K562 (cell line): ENCODE measurements around the gene ZNF567. TPM values are rescaled to one million over a fixed set of nuclear protein-coding genes. Genes with fewer than 3 reads are reported as not detected.
A peak's percentile ranks its signal among the peaks of the same experiment; 100 is the strongest.

Experiments
- EHMT2 ChIP-seq: fragments of 450-650 bp; IDR thresholded peaks from 2 replicates; pipeline ENCODE4 v1.6.1; 2018; ENCODE audit warnings: antibody characterized with exemption
- EP300 ChIP-seq: IDR thresholded peaks from 2 replicates; pipeline ENCODE4 v1.6.1; 2012; ENCODE audit warnings: low read length, improper control_type of control experiment
- ETV5 ChIP-seq: sonication (generic); formaldehyde crosslinking; IDR thresholded peaks from 2 replicates; pipeline ENCODE4 v1.4.0; 2020; ENCODE audit warnings: low read depth, mild to moderate bottlenecking, missing genetic modification reagents
- NCOR1 ChIP-seq: fragments of 450-650 bp; IDR thresholded peaks from 2 replicates; pipeline ENCODE4 v1.6.1; 2016; ENCODE audit warnings: mild to moderate bottlenecking, moderate library complexity
- OTX1 ChIP-seq: fragments of 450-650 bp; formaldehyde crosslinking; IDR thresholded peaks from 2 replicates; pipeline ENCODE4 v1.4.0; 2022; ENCODE audit warnings: mild to moderate bottlenecking
- PML ChIP-seq: IDR thresholded peaks from 2 replicates; pipeline ENCODE4 v1.6.1; 2012; ENCODE audit warnings: low read length, inconsistent platforms
- POLR2AphosphoS5 ChIP-seq: IDR thresholded peaks from 2 replicates; pipeline ENCODE4 v1.6.1; 2011; ENCODE audit warnings: mild to moderate bottlenecking, low read depth, low read length, moderate library complexity; ENCODE audit not compliant: control insufficient read depth, insufficient read depth
- SLC30A9 ChIP-seq: fragments of 250-450 bp; sonication (Bioruptor Pico); IDR thresholded peaks from 2 replicates; pipeline ENCODE4 v1.8.0; 2022; ENCODE audit warnings: mild to moderate bottlenecking, moderate library complexity
- SMAD1 ChIP-seq: fragments of 150-350 bp; IDR thresholded peaks from 2 replicates; pipeline ENCODE4 v1.6.1; 2014; ENCODE audit warnings: low read length, low read depth; ENCODE audit not compliant: partially characterized antibody
- SUPT5H ChIP-seq: fragments of 450-650 bp; IDR thresholded peaks from 2 replicates; pipeline ENCODE4 v1.6.1; 2016
- ZBTB12 ChIP-seq: fragments of 250-450 bp; sonication (Bioruptor Pico); IDR thresholded peaks from 2 replicates; pipeline ENCODE4 v1.4.0; 2020
- ZBTB40 ChIP-seq, 2 experiments: fragments of 450-650 bp in 1 of 2; sonication (generic) in 1 of 2; formaldehyde crosslinking in 1 of 2; IDR thresholded peaks; 2 replicates each; pipeline versions ENCODE4 v1.7.1 to v1.9.0; 2016 to 2022; ENCODE audit warnings: inconsistent platforms in 1 of 2, mild to moderate bottlenecking in 1 of 2, missing genetic modification reagents in 1 of 2
- ZC3H8 ChIP-seq: fragments of 450-650 bp; IDR thresholded peaks from 2 replicates; pipeline ENCODE4 v1.6.1; 2017
- ZNF449 ChIP-seq: fragments of 250-450 bp; sonication (Bioruptor Pico); IDR thresholded peaks from 2 replicates; pipeline ENCODE4 v1.8.0; 2022; ENCODE audit warnings: moderate library complexity, mild to moderate bottlenecking, inconsistent platforms
- ZNF830 ChIP-seq: fragments of 250-450 bp; sonication (Bioruptor Pico); IDR thresholded peaks from 2 replicates; pipeline ENCODE4 v1.5.0; 2021; ENCODE audit warnings: mild to moderate bottlenecking
- polyA plus RNA-seq, 8 experiments: library from polyadenylated mRNA; depleted of rRNA in 4 of 8; stranded (reverse) in 5 of 8; unstranded in 3 of 8; fragments of >200 nt; fragmentation: Nextera tagmentation in 2 of 8; fragmentation: Illumina TruSeq in 1 of 8; extraction: Ambion mirVana in 2 of 8; extraction: Trizol in 1 of 8; gene quantifications; 2 replicates each; pipeline versions ENCODE4 v1.2.1 to v1.2.3, GENCODE V29; 2011 to 2014; ENCODE audit warnings: inconsistent platforms in 1 of 8, missing spikeins in 1 of 8
- total RNA-seq, 7 experiments: library from RNA; depleted of rRNA in 6 of 7; stranded (reverse); fragments of >200 nt in 6 of 7; fragmentation: Illumina TruSeq in 2 of 7; extraction: Trizol in 2 of 7; gene quantifications; 2 replicates each; pipeline versions ENCODE4 v1.2.1 to v1.2.3, GENCODE V29; 2011 to 2021; ENCODE audit warnings: low replicate concordance in 1 of 7

ZNF567 gene
- total and polyA plus RNA-seq, 9 of the 15 experiments (the other 6 are each of a cell fraction or from before 2014, with no cell fraction given): 3.1 to 11.5 (median 7.4) TPM

- TF ChIP-seq ZBTB40 (IDR thresholded peaks at IDR 0.05) (no peak), ZBTB40 (CRISPR knock-in tag; IDR thresholded peaks at IDR 0.05) (no peak), ZNF830 (CRISPR knock-in tag) (no peak), PML (no peak), ZBTB12 (peak; percentile 22; the same call in 1 of the 2 replicates), NCOR1 (no peak), SMAD1 (no peak), OTX1 (CRISPR knock-in tag) (no peak), EHMT2 (no peak), POLR2AphosphoS5 (peak; percentile 51; the same call in 1 of the 2 replicates), EP300 (no peak), SUPT5H (peak; percentile 90), ZNF449 (CRISPR knock-in tag) (no peak), ZC3H8 (no peak), SLC30A9 (CRISPR knock-in tag) (no peak), ETV5 (CRISPR knock-in tag) (no peak)
Observed at GRCh38 chr19:36687214-36688056, at the start of gene ZNF567 (continued).
